Measurements from ENCODE around the gene ICAM4. TPM values are rescaled to one million over a fixed set of nuclear protein-coding genes. Genes with fewer than 3 reads are reported as not detected.

Gene ICAM4
- total and polyA plus RNA-seq, 2 of the 13 experiments (the other 11 are each of a cell fraction or from before 2014, with no cell fraction given): 2.9 to 4.0 TPM

DNA sequence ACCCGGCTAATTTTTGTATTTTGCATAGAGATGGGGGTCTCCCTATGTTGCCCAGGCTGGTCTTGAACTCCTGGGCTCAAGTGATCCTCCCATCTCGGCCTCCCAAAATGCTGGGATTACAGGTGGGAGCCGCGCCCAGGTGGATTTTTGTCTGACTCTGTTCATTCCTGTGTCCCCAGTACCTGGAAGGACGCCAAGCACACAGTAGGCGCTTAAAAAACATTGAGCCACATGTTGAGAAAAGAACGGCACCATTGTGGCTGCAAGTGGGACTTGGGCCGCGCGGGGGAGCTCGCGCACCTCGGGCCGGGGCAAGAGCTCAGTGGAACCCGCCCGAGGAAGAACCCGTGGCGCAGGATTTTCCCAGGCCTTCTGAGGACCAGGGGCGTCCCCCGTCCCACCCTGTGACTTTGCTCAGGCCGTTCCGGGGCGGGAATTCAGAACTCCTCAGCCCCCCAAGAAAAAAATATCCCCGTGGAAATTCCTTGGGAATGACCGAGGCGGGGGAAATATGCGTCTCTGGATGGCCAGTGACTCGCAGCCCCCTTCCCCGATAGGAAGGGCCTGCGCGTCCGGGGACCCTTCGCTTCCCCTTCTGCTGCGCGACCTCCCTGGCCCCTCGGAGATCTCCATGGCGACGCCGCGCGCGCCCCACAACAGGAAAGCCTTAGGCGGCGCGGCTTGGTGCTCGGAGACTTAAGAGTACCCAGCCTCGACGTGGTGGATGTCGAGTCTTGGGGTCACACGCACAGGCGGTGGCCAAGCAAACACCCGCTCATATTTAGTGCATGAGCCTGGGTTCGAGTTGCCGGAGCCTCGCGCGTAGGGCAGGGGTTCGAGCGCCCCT is 17.2 kb upstream of the ICAM4 start (continued):
- TF ChIP-seq ARID2 (CRISPR knock-in tag; IDR thresholded peaks at IDR 0.05; ENCODE audit: borderline replicate concordance) (no peak), MTF2 (CRISPR knock-in tag; IDR thresholded peaks at IDR 0.05; ENCODE audit: borderline replicate concordance) (no peak), LCORL (IDR thresholded peaks at IDR 0.05) (no peak), LCORL (CRISPR knock-in tag; IDR thresholded peaks at IDR 0.05) (peak; percentile 52; the same call in 1 of the 2 replicates), ZBTB7A (CRISPR knock-in tag; IDR thresholded peaks at IDR 0.05) (peak; percentile 65; the same call in 1 of the 2 replicates), ARID4A (CRISPR knock-in tag; IDR thresholded peaks at IDR 0.05; ENCODE audit: borderline replicate concordance) (peak; percentile 38), ZNF558 (CRISPR knock-in tag; IDR thresholded peaks at IDR 0.05; ENCODE audit: borderline replicate concordance) (no peak), HMGXB4 (CRISPR knock-in tag; IDR thresholded peaks at IDR 0.05; ENCODE audit: borderline replicate concordance in 1 of 2, low read depth in 1 of 2) (peak; percentile 57 to 79; a peak in 2 of 4 replicates), ADNP (CRISPR knock-in tag; IDR thresholded peaks at IDR 0.05) (0 out of 2 replicates have a peak, but pooled peaks have one; percentile 48), PRPF4 (IDR thresholded peaks at IDR 0.05; ENCODE audit: low read depth, low read length, poor library complexity, severe bottlenecking) (peak; percentile 82), U2AF2 (IDR thresholded peaks at IDR 0.05; ENCODE audit: low read depth, low read length) (no peak), RARA (CRISPR knock-in tag; IDR thresholded peaks at IDR 0.05) (0 out of 2 replicates have a peak, but pooled peaks have one; percentile 19), SALL1 (CRISPR knock-in tag; IDR thresholded peaks at IDR 0.05) (peak; percentile 35; the same call in 1 of the 2 replicates), ETV5 (CRISPR knock-in tag; IDR thresholded peaks at IDR 0.05; ENCODE audit: borderline replicate concordance) (0 out of 2 replicates have a peak, but pooled peaks have one; percentile 19), ZNF430 (CRISPR knock-in tag; IDR thresholded peaks at IDR 0.05) (0 out of 2 replicates have a peak, but pooled peaks have one; percentile 29), STAG1 (CRISPR knock-in tag; IDR thresholded peaks at IDR 0.05) (peak; percentile 91), SYNCRIP (IDR thresholded peaks at IDR 0.05; ENCODE audit: insufficient read depth, low read depth, low read length) (no peak), BCL6 (CRISPR knock-in tag; IDR thresholded peaks at IDR 0.05) (0 out of 2 replicates have a peak, but pooled peaks have one; percentile 20), TBP (CRISPR knock-in tag; IDR thresholded peaks at IDR 0.05) (no peak)
- TF ChIP-seq, protein P1, sequence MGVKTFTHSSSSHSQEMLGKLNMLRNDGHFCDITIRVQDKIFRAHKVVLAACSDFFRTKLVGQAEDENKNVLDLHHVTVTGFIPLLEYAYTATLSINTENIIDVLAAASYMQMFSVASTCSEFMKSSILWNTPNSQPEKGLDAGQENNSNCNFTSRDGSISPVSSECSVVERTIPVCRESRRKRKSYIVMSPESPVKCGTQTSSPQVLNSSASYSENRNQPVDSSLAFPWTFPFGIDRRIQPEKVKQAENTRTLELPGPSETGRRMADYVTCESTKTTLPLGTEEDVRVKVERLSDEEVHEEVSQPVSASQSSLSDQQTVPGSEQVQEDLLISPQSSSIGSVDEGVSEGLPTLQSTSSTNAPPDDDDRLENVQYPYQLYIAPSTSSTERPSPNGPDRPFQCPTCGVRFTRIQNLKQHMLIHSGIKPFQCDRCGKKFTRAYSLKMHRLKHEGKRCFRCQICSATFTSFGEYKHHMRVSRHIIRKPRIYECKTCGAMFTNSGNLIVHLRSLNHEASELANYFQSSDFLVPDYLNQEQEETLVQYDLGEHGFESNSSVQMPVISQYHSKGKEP (CRISPR knock-in tag; IDR thresholded peaks at IDR 0.05): no peak
